ENCODE results near the gene PTGES3L.
A peak's percentile ranks its signal among the peaks of the same experiment; 100 is the strongest.
"Not testable (repeated sequence)": the region's sequence is repeated elsewhere in the genome, so short reads cannot be mapped to it uniquely, and the experiment has no call there.

Gene PTGES3L

GRCh38 chr17:43014649-43015542, 35.0 kb upstream of the PTGES3L start:
- FAIRE-seq (no peak), DNase-seq (ENCODE audit: low spot score) (no peak)

- FAIRE-seq, result no peak
These were observed 34.3 kb upstream of the PTGES3L start for GRCh38 chr17:43014020-43014648.

GRCh38 chr17:43013296-43013695, 33.4 kb upstream of the PTGES3L start:
- FAIRE-seq (no peak), DNase-seq (ENCODE audit: low spot score) (no peak)

More at GRCh38 chr17:43014020-43014648, 34.3 kb upstream of the PTGES3L start:
- DNase-seq (ENCODE audit: low spot score), result no peak

DNA sequence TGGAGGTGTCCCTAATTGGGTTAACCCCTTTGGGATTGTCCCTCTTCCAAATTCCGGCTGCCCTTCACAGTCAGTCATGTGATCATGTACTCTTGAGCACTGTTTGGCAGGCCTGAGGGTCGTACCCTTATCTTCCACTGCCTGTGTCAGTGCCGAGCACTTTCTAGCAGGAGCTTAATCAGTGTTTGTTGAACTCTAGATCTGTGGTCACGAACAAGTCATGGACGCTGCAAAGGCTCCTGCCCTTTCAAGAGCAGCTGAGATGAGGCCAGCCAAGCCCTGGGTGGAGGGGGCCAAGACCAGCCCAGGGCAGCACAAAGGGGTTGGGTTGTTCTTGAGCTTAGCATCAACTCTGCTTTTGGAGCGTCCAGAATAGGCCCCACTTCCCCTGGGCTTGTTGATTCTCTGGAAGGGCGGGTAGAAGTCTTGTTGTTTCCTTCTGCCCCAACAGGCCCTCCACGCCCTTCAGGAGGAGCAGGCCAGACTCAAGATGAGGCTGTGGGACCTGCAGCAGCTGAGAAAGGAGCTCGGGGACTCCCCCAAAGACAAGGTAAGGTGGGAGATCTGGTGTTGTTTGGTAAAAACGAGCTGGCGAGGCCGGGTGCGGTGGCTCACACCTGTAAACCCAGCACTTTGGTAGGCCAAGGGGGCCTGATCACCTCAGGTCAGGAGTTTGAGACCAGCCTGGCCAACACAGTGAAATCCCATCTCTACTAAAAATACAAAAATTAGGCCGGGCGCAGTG, 32.0 kb upstream of the PTGES3L start:
- FAIRE-seq (no peak), DNase-seq (ENCODE audit: low spot score) (no peak)

DNA sequence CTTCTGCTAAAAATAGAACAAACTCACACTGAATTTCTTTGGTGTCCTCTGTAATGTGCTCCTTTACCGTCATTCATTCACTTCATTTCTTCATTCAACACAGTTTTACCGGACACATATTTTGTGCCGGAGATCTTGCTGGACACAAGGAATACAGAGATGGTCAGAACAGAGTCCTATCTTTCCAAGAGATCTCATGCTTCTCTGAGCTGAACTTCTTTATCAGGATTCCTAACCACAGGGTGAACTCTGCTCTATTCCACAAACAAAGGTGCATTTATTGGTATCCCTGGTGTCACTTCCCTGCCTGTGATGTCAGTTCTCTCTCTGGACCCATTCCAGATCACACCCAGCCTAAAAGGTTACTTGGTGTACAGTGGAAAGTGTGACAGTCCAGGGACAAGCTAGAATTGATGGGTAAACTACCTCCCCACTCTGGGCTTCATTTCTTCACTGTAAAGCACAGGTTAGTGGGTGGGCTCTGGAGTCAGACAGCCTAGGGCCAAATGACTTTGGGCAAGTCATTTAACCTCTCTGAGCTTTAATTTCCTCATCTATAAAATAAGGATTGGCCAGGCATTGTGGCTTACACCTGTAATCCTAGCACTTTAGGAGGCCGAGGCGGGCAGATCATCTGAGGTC, 30.9 kb upstream of the PTGES3L start:
- DNase-seq (ENCODE audit: low spot score) (peak; percentile 33), FAIRE-seq (no peak)

- DNase-seq (ENCODE audit: low spot score) (no peak), FAIRE-seq (no peak)
These were observed 27.0 kb upstream of the PTGES3L start, which contains the start of gene IFI35 for GRCh38 chr17:43006639-43007551. Gene IFI35, plus strand, starts transcription at chr17:43006784. Its CDS starts 164 bp downstream, at chr17:43006948.

DNA sequence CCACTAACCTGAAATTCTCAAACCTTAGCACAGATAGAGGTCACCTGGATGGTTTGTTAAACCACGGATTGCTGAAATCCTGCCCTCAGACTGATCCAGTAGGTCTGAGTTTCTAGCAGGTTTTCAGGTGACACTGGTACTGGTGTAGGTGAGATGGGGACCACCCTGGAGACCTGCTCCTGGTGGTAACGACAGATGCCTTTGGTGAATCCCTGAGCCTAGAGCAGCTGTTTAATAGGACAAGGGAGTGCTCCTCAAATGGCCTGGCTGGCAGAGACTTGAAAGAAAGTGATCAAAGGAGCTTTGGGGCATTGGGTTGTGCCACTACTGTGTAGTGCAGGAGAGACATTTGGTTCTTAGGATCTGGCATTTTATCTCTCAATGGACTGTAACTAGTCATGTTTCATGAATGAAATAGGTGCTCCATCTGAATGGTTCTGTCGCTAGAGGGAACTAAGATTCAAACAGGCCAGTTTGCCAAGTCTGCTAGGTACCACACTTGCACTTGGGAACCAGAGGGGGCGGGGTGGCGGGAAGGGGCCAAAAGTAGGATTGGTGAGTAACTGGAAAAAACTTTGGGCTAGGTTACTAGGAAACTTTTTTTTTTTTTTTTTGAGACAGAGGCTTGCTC, 23.8 kb upstream of the PTGES3L start:
- DNase-seq (ENCODE audit: low spot score) (peak; percentile 76), FAIRE-seq (no peak)

- not testable (repeated sequence) for FAIRE-seq; DNase-seq (ENCODE audit: low spot score)
These were observed 21.0 kb upstream of the PTGES3L start for GRCh38 chr17:43000894-43001293.

DNA sequence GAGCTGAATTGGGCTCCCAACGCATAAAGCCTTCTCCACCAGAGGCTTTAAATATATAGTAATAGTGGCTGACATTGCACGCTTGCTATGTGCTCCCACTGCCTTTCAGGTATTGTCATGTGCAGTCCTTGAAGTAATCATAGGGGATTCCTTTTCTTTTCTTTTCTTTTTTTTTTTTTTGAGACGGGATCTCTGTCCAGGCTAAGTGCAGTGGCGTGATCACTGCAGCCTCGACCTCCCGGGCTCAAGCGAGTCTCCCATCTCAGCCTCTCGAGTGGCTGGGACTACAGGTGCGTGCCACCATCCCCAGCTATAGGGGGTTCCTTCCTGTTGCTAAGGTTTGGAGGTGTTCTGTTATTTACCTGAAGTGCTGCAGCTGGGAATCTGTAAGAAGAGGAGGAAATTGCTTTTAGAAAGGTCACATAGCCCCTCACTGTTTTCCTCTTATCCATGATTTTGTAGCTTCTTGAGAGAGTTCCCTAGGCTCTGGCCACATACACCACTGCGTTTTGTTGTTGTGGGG, 19.2 kb upstream of the PTGES3L start:
- no peak for FAIRE-seq
- DNase-seq (ENCODE audit: low spot score), result no peak

- peak; percentile 97 for DNase-seq (ENCODE audit: low spot score)
- FAIRE-seq, result peak; percentile 35
These were observed 18.4 kb upstream of the PTGES3L start, which contains the start of gene RPL27 for GRCh38 chr17:42997984-42998938. Gene RPL27, plus strand, starts transcription at chr17:42998419. Its CDS starts 332 bp downstream, at chr17:42998751.

DNA sequence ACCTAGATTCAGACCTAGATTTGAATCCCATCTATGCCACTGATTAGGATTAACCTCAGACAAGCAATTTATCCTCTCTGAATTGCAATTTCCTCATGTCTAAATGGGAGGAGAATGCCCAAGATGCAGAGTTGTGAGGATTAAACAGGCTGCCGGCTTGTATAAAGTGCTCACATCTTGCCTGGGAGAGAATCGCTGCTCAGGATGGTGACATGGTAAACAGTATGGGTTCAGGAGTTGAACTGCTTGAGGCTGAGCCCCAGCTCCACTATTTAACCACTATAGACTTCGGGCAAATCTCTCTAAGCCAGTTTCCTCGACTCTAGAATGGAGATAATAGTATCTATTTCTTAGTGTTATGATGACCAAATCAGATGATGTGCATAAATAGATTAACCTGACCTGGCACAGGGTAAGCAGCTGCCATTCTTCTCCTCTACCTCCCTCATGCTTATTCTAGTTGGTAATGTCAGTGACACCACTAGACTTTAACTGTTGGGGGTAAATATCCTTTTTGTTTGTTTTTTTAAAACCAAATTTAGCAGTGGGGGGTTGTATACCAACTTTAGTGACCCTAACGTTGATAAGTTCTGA, 17.6 kb upstream of the PTGES3L start:
- FAIRE-seq, result no peak
- DNase-seq (ENCODE audit: low spot score), result no peak

GRCh38 chr17:42993913-42994312, 14.0 kb upstream of the PTGES3L start:
- not testable (repeated sequence) for FAIRE-seq; DNase-seq (ENCODE audit: low spot score)

GRCh38 chr17:42992872-42993271, 13.0 kb upstream of the PTGES3L start:
- no peak for DNase-seq (ENCODE audit: low spot score)
- FAIRE-seq, result no peak

DNA sequence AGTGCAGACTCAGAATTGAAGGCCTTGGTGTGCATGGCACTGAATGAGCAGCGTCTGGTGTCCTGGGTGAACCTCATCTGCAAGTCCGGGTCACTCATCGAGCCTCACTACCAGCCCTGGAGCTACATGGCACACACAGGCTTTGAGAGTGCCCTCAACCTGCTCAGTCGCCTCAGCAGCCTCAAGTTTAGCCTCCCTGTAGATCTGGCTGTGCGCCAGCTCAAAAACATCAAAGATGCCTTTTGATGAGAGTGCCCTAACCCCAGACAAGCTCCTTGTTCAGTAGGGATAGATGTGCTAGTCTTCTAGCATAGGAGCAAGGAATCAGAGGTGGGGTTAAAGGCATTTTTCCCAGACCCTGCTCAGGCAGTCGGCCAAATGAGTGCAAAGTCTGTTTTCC, 11.6 kb upstream of the PTGES3L start:
- no peak for DNase-seq (ENCODE audit: low spot score)
- FAIRE-seq, result no peak

DNA sequence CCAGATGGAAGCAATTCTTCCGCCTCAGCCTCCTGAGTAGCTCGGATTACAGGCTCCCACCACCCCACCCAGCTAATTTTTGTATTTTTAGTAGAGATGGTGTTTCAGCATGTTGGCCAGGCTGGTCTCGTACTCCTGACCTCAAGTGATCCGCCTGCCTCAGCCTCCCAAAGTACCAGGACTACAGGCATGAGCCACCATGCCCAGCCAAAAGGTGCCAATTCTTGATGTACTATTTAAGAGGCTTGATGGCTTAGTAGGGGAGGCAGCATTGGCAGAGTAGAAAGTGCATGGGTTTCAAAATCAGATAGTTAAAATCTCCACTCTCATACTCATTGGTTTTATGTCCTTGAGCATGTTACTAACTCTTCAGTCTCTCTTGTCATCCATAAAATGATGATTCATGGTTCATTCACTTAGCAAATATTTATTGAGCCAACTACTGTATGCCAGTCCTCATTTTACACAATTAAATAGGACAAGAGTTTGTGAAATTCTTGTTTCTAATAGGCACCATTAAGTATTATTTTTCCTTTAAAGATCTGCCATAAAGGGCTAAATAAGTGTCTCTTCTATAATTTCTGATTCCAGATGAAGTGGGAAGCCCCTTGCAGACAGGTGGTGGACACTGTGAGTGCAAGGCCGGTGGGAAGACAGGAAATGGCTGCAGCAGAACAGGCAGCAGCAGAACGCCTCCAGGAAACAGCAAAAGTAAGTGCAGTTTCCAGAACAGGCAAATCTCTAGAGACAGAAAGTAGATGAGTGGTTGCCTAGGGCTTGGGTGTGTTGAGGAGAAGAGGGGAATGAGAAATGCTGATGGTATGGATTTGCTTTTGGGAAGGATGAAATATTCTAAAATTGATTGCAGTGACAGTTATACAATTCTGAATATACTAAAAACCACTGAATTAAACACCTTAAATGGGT, 10.1 kb upstream of the PTGES3L start:
- no peak for FAIRE-seq
- no peak for DNase-seq (ENCODE audit: low spot score)

- DNase-seq (ENCODE audit: low spot score) (no peak), FAIRE-seq (no peak)
These were observed 9.3 kb upstream of the PTGES3L start for GRCh38 chr17:42989141-42989540.

DNA sequence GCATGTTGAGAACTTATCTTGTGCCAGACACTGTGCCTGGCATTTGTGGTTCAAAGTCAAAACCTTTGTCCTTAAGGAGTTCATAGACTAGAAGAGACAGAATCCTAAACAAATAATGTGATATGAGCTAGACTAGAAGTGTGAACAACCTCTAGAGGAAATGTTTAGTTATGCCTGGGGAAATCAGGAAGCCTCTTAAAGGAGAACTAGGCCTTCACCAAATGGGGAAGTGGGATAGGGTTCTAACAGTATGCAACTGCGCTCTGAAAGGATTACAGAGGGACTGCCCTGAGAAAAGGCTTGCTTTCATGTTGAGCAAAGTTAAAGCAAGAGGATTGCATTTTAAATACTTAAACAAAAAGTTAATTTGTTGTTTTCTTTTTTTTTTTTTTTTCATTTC, 5.3 kb upstream of the PTGES3L start:
- DNase-seq (ENCODE audit: low spot score) (no peak), FAIRE-seq (no peak)

Measured in urothelium cell line (cell line).